Measurements from ENCODE around the gene ARID1B.

DNA sequence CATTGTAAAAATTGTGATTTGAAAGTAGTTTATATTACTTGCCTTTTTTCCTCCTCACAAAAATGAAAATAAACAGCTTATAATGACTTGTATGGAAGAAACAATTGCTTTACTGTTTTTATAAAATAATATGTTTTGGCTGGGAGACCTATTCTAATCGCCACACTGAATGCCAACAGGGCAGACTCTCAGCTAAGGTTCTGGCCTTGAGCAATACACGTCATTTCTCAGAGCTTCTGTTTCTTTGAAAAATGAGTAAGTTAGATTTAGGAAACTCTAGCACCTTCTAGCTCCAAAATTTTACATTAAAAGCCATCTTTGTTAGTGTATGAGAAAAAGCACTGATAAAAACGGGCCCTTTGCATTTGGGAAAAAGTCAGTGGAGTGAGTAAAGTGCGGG lies 166.6 kb downstream of the ARID1B start:
- TF ChIP-seq GATAD2B (IDR thresholded peaks at IDR 0.05; ENCODE audit: borderline replicate concordance) (no peak), SMARCB1 (IDR thresholded peaks at IDR 0.05; ENCODE audit: insufficient read length, low read depth) (no peak), NCOA2 (IDR thresholded peaks at IDR 0.05; ENCODE audit: partially characterized antibody in 2 of 2) (no peak), PTRF (tag; IDR thresholded peaks at IDR 0.05) (no peak), PHF20 (IDR thresholded peaks at IDR 0.05; ENCODE audit: partially characterized antibody) (no peak), YY1 (IDR thresholded peaks at IDR 0.05; ENCODE audit: borderline replicate concordance in 1 of 3, control insufficient read depth in 1 of 3, extremely low read depth in 1 of 3, insufficient read depth in 3 of 3, insufficient read length in 1 of 3, insufficient replicate concordance in 2 of 3, low read depth in 1 of 3, low read length in 2 of 3) (no peak), ADNP (tag; IDR thresholded peaks at IDR 0.05) (no peak), POLR2A (conservative IDR thresholded peaks at IDR 0.05) (no peak), TOE1 (IDR thresholded peaks at IDR 0.05; ENCODE audit: borderline replicate concordance) (no peak), TOE1 (CRISPR knock-in tag; IDR thresholded peaks at IDR 0.05; ENCODE audit: borderline replicate concordance, low read depth) (no peak)
- TF ChIP-seq, protein P1, sequence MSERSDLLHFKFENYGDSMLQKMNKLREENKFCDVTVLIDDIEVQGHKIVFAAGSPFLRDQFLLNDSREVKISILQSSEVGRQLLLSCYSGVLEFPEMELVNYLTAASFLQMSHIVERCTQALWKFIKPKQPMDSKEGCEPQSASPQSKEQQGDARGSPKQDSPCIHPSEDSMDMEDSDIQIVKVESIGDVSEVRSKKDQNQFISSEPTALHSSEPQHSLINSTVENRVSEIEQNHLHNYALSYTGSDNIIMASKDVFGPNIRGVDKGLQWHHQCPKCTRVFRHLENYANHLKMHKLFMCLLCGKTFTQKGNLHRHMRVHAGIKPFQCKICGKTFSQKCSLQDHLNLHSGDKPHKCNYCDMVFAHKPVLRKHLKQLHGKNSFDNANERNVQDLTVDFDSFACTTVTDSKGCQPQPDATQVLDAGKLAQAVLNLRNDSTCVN (CRISPR knock-in tag; IDR thresholded peaks at IDR 0.05), result no peak
